GM12878 (cell line): ENCODE measurements around the gene SPATS2L. TPM values are rescaled to one million over a fixed set of nuclear protein-coding genes. Genes with fewer than 3 reads are reported as not detected.

Experiments used
- ATAC-seq: fragments of 200-7000 bp; cut with Tn5 transposase; 3 replicates; pipeline ENCODE4 v1.9.1; 2020; ENCODE audit warnings: mild to moderate bottlenecking, moderate library complexity
- BruUV-seq: library from RNA; stranded (reverse); fragments of 400-500 nt; replicated peaks from 2 replicates; lab custom pipeline; 2021; lab: Mats Ljungman, UMichigan
- CTCF ChIA-PET: fragments of 300-600 bp; sonication (Branson Sonifier 250); formaldehyde crosslinking; extraction: SDS; loops from one replicate; lab custom pipeline; 2021; ENCODE audit warnings: inconsistent platforms; lab: Yijun Ruan, JAX
- POLR2A ChIA-PET: fragments of 350-600 bp; formaldehyde crosslinking; extraction: SDS; loops from one replicate; lab custom pipeline; 2021; ENCODE audit warnings: inconsistent platforms; lab: Charles Lee
- RAD21 ChIA-PET: fragments of 300-600 bp; sonication (Branson Sonifier 250); formaldehyde crosslinking; loops from one replicate; lab custom pipeline; 2023; ENCODE audit warnings: antibody characterized with exemption; ENCODE audit not compliant: unreplicated experiment; lab: Charles Lee
- SMC1A ChIA-PET: fragments of 300-600 bp; sonication (Branson Sonifier 250); formaldehyde crosslinking; loops from one replicate; lab custom pipeline; 2023; ENCODE audit not compliant: unreplicated experiment, uncharacterized antibody; lab: Charles Lee
- DNase-seq: peaks from one replicate; pipeline ENCODE4 v3.0.0-alpha.2; 2011; ENCODE audit warnings: low read depth, low spot score
- FAIRE-seq: peaks from 3 replicates; lab custom pipeline; 2011; peaks lifted over from hg19 to GRCh38; lab: Jason Lieb, UNC
- H2AFZ ChIP-seq: 2 replicates; pipeline ENCODE4 v1.6.0; 2011; ENCODE audit warnings: low read depth, low read length, control low read depth; ENCODE audit not compliant: control insufficient read depth
- H3K27ac ChIP-seq: 2 replicates; pipeline ENCODE4 v1.5.1; 2011; ENCODE audit warnings: control low read depth; ENCODE audit not compliant: control insufficient read depth, insufficient read depth
- H3K27me3 ChIP-seq, 2 experiments: replicated peaks in 1 of 2; 2 replicates each; pipeline versions ENCODE4 v1.6.0 to v1.6.1; 2011; ENCODE audit warnings: low read length in 1 of 2; ENCODE audit not compliant: control insufficient read depth in 2 of 2, insufficient read depth in 2 of 2
- H3K36me3 ChIP-seq, 2 experiments: 2 replicates each; pipeline ENCODE4 v1.5.1; 2011; ENCODE audit warnings: low read length in 1 of 2; ENCODE audit not compliant: control insufficient read depth in 2 of 2, insufficient read depth in 2 of 2
- H3K4me1 ChIP-seq: 2 replicates; pipeline ENCODE4 v1.6.1; 2011; ENCODE audit warnings: mild to moderate bottlenecking, low read length, moderate library complexity, mixed read lengths; ENCODE audit not compliant: control insufficient read depth, insufficient read depth
- H3K4me2 ChIP-seq: 2 replicates; pipeline ENCODE4 v1.6.0; 2011; ENCODE audit warnings: control low read depth; ENCODE audit not compliant: control insufficient read depth, insufficient read depth
- H3K4me3 ChIP-seq: fragments of 200-600 bp; sonication (generic); 2 replicates; pipeline ENCODE4 v1.5.1; 2016
- H3K79me2 ChIP-seq: 2 replicates; pipeline ENCODE4 v1.6.0; 2011; ENCODE audit warnings: low read length; ENCODE audit not compliant: control insufficient read depth, insufficient read depth
- H3K9ac ChIP-seq: 2 replicates; pipeline ENCODE4 v1.8.0; 2011; ENCODE audit warnings: low read length, control low read depth, mixed read lengths; ENCODE audit not compliant: control insufficient read depth, insufficient read depth
- H3K9me3 ChIP-seq: replicated peaks from 3 replicates; pipeline ENCODE4 v1.5.1; 2011; ENCODE audit warnings: mild to moderate bottlenecking, low read length; ENCODE audit not compliant: control insufficient read depth, insufficient read depth
- H4K20me1 ChIP-seq: 2 replicates; pipeline ENCODE4 v1.6.0; 2011; ENCODE audit not compliant: control insufficient read depth, insufficient read depth
- CBX3 ChIP-seq: fragments of 200-600 bp; sonication (generic); IDR thresholded peaks from 2 replicates; pipeline ENCODE4 v1.6.1; 2016; ENCODE audit warnings: low read depth, borderline replicate concordance
- ETV6 ChIP-seq, 2 experiments: fragments of 450-650 bp in 1 of 2; IDR thresholded peaks in 1 of 2; conservative IDR thresholded peaks in 1 of 2; 2 replicates each; pipeline ENCODE4 v1.6.1; 2014; ENCODE audit warnings: antibody characterized with exemption in 1 of 2, borderline replicate concordance in 1 of 2, low read depth in 1 of 2, mild to moderate bottlenecking in 1 of 2, moderate library complexity in 1 of 2
- EZH2 ChIP-seq: IDR thresholded peaks from 2 replicates; pipeline ENCODE4 v1.6.1; 2012; ENCODE audit warnings: low read depth, mild to moderate bottlenecking, control low read depth, inconsistent platforms, low read length, borderline replicate concordance; ENCODE audit not compliant: control insufficient read depth
- GABPA ChIP-seq: IDR thresholded peaks from 2 replicates; pipeline ENCODE4 v1.6.1; 2014; ENCODE audit warnings: antibody characterized with exemption, low read depth, mild to moderate bottlenecking, inconsistent platforms
- IRF4 ChIP-seq: IDR thresholded peaks from 2 replicates; pipeline ENCODE4 v1.6.1; 2011; ENCODE audit warnings: low read depth, low read length
- JUND ChIP-seq: IDR thresholded peaks from 2 replicates; pipeline ENCODE4 v1.6.1; 2012; ENCODE audit warnings: low read depth, mild to moderate bottlenecking, low read length, improper control_type of control experiment, moderate library complexity
- NFXL1 ChIP-seq: fragments of 450-650 bp; IDR thresholded peaks from 2 replicates; pipeline ENCODE4 v1.6.1; 2017; ENCODE audit warnings: antibody characterized with exemption, mild to moderate bottlenecking, borderline replicate concordance
- NRF1 ChIP-seq: conservative IDR thresholded peaks from 2 replicates; pipeline ENCODE4 v1.6.1; 2011; ENCODE audit warnings: mild to moderate bottlenecking, low read depth, low read length, improper control_type of control experiment
- RBBP5 ChIP-seq: fragments of 200-600 bp; sonication (generic); conservative IDR thresholded peaks from 2 replicates; pipeline ENCODE4 v1.6.1; 2016
- RCOR1 ChIP-seq: conservative IDR thresholded peaks from 2 replicates; pipeline ENCODE4 v1.6.1; 2012; ENCODE audit warnings: low read depth, low read length, improper control_type of control experiment
- SUPT20H ChIP-seq: IDR thresholded peaks from 2 replicates; pipeline ENCODE4 v1.6.1; 2011; ENCODE audit warnings: low read depth, mild to moderate bottlenecking, low read length, moderate library complexity, borderline replicate concordance; ENCODE audit not compliant: control insufficient read depth
- ZBED1 ChIP-seq: IDR thresholded peaks from 2 replicates; pipeline ENCODE4 v1.6.1; 2016; ENCODE audit warnings: borderline replicate concordance
- ZBTB33 ChIP-seq: fragments of 450-650 bp; IDR thresholded peaks from 2 replicates; pipeline ENCODE4 v1.6.1; 2017; ENCODE audit warnings: mild to moderate bottlenecking
- ZNF24 ChIP-seq: fragments of 450-650 bp; IDR thresholded peaks from 2 replicates; pipeline ENCODE4 v1.6.1; 2017; ENCODE audit warnings: antibody characterized with exemption, mild to moderate bottlenecking
- WGBS: methylation state at CpG from one replicate; pipeline ENCODE4 v1.1.6; 2016; ENCODE audit warnings: low lambda C conversion rate; ENCODE audit not compliant: insufficient replicate concordance, insufficient coverage; ENCODE audit errors: missing lambda C conversion rate; 5-methylcytosine and 5-hydroxymethylcytosine counted together
- in situ Hi-C: fragments of 300-500 bp; cut with MboI; formaldehyde crosslinking; loops from 9 replicates; pipeline ENCODE4 v1.14.3; 2018; ENCODE audit warnings: mixed read lengths
- intact Hi-C: fragments of 100-400 bp; cut with micrococcal nuclease; formaldehyde crosslinking; loops from one replicate; pipeline ENCODE4 v1.14.2; 2022; ENCODE audit not compliant: unreplicated experiment
- polyA plus RNA-seq, 11 experiments: library from polyadenylated mRNA; depleted of rRNA in 4 of 11; unstranded in 6 of 11; stranded (reverse) in 5 of 11; fragments of >200 nt; fragmentation: Nextera tagmentation in 4 of 11; fragmentation: Illumina TruSeq in 1 of 11; extraction: Ambion mirVana in 4 of 11; extraction: Trizol in 1 of 11; gene quantifications; 1 replicate in 1 of 11; 2 replicates in 10 of 11; pipeline versions ENCODE4 v1.2.1 to v1.2.3, GENCODE V29; 2011 to 2016; ENCODE audit warnings: inconsistent platforms in 2 of 11, missing spikeins in 2 of 11, low read depth in 1 of 11
- total RNA-seq, 4 experiments: library from RNA; depleted of rRNA in 3 of 4; stranded (reverse); fragments of >200 nt in 3 of 4; fragmentation: Illumina TruSeq in 1 of 4; extraction: Trizol in 1 of 4; gene quantifications; 2 replicates each; pipeline versions ENCODE4 v1.2.1 to v1.2.3, GENCODE V29; 2013 to 2021

Gene SPATS2L
- total and polyA plus RNA-seq, 10 of the 15 experiments (the other 5 are each of a cell fraction or from before 2014, with no cell fraction given), result 5.2 to 30.0 (median 20.1) TPM

GRCh38 chr2:200331061-200331400, 24.5 kb downstream of the SPATS2L start:
- Histone ChIP-seq H3K36me3 (no peaks in the 10 kb centered on the region; a peak in 1 of 4 replicates), H2AFZ (no peak overlapping the region), H3K4me2 (no peak overlapping the region), H3K4me3 (no peak overlapping the region), H3K4me1 (peaks cover 3% of the 10 kb centered on the region; the same call in 1 of the 2 replicates), H3K79me2 (no peaks in the 10 kb centered on the region), H3K9me3 (no peaks in the 10 kb centered on the region), H3K27ac (no peak overlapping the region), H3K27me3 (no peaks in the 10 kb centered on the region), H4K20me1 (no peaks in the 10 kb centered on the region), H3K9ac (no peak overlapping the region)
- FAIRE-seq (peak; percentile 79), ATAC-seq (no peak), DNase-seq (no peak)
- ChIA-PET POLR2A (no interaction called here), RAD21 (no interaction called here), CTCF (interaction anchor here (1.4 kb wide), 1 partner anchor 9 kb away, joined by 4 read pairs; no protein-coding TSS in a partner anchor), SMC1A (interaction anchor here (1.1 to 1.5 kb wide), 3 partner anchors 9 to 38 kb away, joined by 3 to 4 read pairs (median 4); no protein-coding TSS in a partner anchor)
- intact Hi-C loops (no loop called here), in situ Hi-C loops (no loop called here)
- 78% methylated on average over 2 of the region's 2 CpGs for WGBS
- BruUV-seq, result no TSS peak
- no peak for TF ChIP-seq ZBED1
- no peak for TF ChIP-seq EZH2
- TF ChIP-seq RBBP5, result no peak
- no peak for TF ChIP-seq IRF4
- no peak for TF ChIP-seq GABPA
- no peak for TF ChIP-seq ZNF24
- TF ChIP-seq ETV6 (conservative IDR thresholded peaks at IDR 0.05 in 1 of 2, IDR thresholded peaks at IDR 0.05 in 1 of 2; ENCODE audit: borderline replicate concordance in 1 of 2, low read depth in 1 of 2), result no peak
- no peak for TF ChIP-seq CBX3
- TF ChIP-seq NFXL1, result no peak
- no peak for TF ChIP-seq RCOR1
- TF ChIP-seq NRF1, result no peak
- no peak for TF ChIP-seq ZBTB33
- no peak for TF ChIP-seq JUND
- no peak for TF ChIP-seq SUPT20H
